HG02938 (cell line): ENCODE results near the gene AURKB.

Experiments
- ATAC-seq: cut with Tn5 transposase; IDR thresholded peaks from one replicate; pipeline ENCODE4 v1.9.1; 2021; ENCODE audit warnings: mild to moderate bottlenecking, moderate library complexity; ENCODE audit not compliant: unreplicated experiment

The AURKB gene

DNA sequence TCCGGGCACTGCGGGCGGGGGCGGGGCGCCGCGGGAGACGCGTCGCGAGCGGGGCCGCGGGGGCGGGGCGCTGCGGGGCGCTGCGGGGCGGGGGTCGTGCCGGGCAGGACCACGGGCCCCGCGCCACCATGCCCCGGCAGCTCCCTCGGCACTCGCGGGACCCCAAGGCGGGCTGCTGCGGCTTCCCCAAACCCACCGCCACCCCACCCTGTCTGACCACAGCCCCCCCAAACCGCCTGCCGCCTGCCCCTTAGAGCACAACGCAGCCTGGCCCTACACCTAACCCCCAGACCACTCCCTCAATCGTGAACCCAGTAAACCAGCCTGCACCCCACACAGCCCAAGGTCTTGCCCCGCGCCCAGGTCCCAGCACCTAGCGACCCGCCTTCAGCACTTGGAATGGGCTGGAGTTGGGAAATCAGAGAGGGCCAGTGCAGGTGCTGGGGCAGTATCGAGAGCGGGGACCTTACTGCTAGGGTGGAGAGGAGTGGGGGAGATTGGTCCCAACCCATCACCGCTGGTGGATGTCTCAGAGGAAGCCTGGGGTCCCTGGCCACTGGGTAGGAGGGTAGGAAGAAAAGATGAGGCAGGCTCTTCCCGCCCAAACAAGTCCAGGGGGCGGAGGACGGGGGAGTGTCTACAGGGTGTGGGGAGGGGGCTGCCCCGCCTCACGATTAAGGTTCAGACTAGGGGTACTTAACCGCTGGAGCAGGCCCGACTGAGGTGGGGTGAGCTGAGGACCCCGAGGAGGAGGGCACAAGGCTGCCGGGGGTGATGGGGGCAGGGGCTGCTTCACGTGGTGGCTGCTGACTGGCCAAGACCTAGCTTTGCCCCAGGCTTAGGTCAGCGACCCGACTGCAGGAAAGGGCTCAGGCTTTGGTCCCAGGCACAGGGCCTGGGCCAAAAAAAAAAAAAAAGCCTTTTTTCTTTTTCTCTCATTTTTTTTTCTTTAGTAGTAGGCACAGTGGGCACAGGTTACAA, 47.1 kb downstream of the AURKB start:
- no peak for ATAC-seq

- ATAC-seq = no peak
These were observed 48.0 kb downstream of the AURKB start, which contains the start of gene VAMP2 for GRCh38 chr17:8162233-8162996. Gene VAMP2 (minus strand): TSS chr17:8162948. CDS start chr17:8162879, 69 bp downstream.

DNA sequence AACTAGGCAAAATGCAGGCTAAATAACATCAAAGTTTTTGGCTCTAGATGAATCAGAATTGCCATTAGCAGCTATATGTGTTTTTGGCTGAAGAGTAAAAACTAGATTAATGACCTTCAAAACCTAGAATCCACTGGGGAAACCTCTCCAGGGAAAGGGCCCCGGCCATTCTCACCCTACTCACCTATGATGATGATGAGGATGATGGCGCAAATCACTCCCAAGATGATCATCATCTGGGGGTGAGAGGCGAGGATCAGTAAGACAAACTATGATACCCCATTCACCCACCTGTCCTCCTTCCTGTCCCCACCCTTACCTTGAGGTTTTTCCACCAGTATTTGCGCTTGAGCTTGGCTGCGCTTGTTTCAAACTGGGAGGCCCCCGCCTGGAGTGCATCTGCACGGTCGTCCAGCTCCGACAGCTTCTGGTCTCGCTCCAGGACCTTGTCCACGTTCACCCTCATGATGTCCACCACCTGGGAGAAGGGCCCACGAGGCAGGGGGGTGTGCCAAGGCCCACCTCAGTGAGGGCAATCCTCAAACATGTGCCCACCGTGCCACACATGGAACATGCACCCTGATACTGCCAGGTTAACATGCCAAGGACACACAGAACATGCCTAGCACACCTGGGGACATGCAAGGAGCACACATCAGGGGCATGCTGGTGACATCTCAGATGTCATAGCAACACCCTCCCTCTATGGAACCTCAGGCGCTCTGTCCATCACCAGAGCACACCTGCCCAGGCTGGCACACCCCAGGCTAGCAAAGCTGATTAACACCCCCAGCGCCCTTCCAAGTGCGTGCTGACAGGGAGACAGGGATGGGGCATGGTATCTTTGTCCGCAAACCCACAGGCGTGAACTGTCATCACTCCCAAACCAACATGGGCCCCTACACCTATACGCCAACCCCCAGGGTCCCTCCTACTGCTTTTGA, 48.8 kb downstream of the AURKB start:
- no peak for ATAC-seq

GRCh38 chr17:8160741-8161221, 49.6 kb downstream of the AURKB start:
- ATAC-seq = no peak

DNA sequence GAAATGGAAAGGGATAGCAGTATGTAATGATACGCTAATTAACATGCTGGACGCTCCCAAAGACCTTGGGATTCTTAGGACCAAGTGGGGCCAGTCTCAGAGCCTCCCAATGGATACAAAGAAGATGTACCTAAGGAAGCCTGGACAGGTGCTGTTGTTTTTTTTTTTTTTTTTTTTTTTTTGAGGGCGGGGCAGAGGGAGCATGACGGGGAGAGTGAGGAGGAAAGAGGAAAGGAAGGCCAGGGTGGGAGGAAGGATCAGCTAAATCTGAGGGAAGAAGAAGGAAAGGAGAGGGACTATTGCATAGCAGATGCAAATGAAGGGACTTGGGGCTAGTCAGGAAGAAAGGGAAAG, 50.2 kb downstream of the AURKB start:
- no peak for ATAC-seq

GRCh38 chr17:8159459-8160223, 50.7 kb downstream of the AURKB start:
- ATAC-seq = no peak

DNA sequence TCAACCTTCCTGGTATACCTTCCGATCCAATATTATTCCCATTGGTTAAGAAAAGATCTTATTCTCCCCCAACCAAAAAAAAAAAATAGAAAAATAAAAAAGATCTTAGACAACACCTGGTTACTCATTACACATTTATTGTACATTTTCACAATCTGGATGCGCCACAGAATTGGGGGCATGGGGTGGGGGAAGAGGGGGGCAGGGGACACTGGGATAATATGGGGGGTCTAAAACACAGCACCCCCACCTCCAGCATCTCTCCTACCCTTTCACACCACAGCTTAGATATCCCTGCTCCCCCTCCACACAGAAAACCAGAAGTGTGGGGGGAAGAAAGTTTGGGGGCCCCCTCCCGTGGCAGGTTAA, 51.4 kb downstream of the AURKB start:
- ATAC-seq = no peak

- no peak for ATAC-seq
These were observed 51.9 kb downstream of the AURKB start for GRCh38 chr17:8158267-8159031.

DNA sequence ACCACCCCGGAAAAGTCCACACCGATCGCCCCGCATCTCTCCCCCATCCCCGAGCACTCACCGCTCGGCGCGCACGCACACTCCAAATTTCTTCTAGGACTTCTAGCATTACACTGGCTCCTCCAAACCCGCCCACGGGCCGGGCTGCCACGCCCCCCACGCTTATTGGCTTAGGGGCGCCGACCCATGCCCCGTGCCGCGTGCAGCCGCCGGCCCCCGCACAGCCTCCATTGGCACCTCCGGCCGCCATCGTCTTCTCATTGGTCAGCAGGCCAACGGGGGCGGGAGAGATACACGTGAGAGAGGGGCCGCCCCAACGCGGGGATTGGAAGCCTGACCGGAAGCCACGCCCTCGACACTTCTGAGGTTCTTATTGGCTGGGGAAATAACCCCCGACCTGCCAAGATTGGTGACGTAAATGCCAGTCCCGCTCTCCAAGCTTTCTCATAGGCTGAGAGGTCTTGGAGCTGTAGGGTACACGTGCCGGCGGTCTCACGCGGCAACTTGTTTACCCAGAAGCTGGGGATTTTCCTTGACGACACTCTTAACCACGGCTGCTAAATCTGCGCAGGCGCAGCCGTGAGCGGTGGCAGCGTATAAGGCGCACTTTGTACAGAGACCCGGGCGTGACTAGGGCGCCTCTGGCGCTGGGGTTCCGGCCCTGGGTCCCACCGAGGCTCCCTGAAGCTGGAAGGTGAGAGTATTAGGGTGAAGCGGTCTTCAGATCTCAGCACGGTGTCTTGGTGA, 54.0 kb downstream of the AURKB start:
- peak; percentile 73 for ATAC-seq

- no peak for ATAC-seq
These were observed 54.5 kb downstream of the AURKB start for GRCh38 chr17:8155996-8156245.

DNA sequence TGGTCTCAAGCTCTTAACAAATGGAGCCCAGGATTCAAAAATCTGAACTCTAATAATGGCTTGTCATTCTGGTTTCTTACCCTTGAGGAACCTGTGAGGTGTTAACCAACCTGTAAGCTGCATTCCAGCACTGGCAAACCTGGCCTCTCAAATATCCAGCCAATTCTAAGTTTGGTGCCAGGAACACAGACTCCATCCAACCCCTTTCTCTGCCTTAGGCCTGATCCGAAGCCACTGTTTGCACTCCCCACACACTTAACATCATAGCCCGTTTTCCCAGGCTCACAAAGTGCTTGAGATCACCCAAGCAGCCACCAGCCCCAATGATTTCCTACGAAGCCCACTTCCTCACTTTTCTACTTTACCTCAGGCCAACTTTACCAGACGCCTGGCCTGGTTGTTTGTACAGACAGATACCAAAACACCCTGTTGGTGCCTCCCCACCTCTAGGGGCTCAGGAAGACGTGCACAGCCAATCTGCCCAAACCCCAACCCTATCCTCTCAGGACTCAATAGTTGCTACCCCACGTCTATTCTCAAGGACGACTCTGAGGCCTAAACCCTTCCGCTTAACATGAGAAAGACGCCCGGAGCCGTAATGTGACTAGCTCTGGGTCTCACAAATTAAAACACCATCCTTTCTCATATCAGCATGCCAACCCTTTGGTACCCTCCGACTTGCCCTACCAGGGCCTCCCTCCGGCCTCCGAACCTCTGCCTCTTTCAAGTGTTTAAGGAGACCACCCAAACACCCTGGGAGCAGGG, 55.0 kb downstream of the AURKB start:
- ATAC-seq = no peak
